GM21390 (cell line): ENCODE measurements around the gene CITED4.
"Not testable (repeated sequence)": the region's sequence is repeated elsewhere in the genome, so short reads cannot be mapped to it uniquely, and the experiment has no call there.

Experiments used
- ATAC-seq: cut with Tn5 transposase; IDR thresholded peaks from one replicate; pipeline ENCODE4 v1.9.1; 2021; ENCODE audit not compliant: unreplicated experiment

The CITED4 gene, protein sequence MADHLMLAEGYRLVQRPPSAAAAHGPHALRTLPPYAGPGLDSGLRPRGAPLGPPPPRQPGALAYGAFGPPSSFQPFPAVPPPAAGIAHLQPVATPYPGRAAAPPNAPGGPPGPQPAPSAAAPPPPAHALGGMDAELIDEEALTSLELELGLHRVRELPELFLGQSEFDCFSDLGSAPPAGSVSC

GRCh38 chr1:40862008-40862863 is at the start of gene CITED4:
Gene CITED4, minus strand, starts transcription at chr1:40862363. Its CDS starts 236 bp downstream, at chr1:40862127.
- ATAC-seq = peak; percentile 93

- ATAC-seq = no peak
Observed at GRCh38 chr1:40911105-40911504, 48.9 kb upstream of the CITED4 start.

- ATAC-seq = no peak
Observed at GRCh38 chr1:40909281-40909680, 47.1 kb upstream of the CITED4 start.

- no peak for ATAC-seq
Observed at GRCh38 chr1:40908350-40908749, 46.2 kb upstream of the CITED4 start.

GRCh38 chr1:40907899-40908298 is 45.7 kb upstream of the CITED4 start:
- ATAC-seq = no peak

- ATAC-seq = no peak
Observed at GRCh38 chr1:40906781-40907400, 44.7 kb upstream of the CITED4 start.

- ATAC-seq = no peak
Observed at GRCh38 chr1:40905061-40905460, 42.9 kb upstream of the CITED4 start.

GRCh38 chr1:40903106-40903505 is 40.9 kb upstream of the CITED4 start:
- ATAC-seq = no peak

GRCh38 chr1:40901886-40902852 is 40.0 kb upstream of the CITED4 start:
- ATAC-seq = no peak

DNA sequence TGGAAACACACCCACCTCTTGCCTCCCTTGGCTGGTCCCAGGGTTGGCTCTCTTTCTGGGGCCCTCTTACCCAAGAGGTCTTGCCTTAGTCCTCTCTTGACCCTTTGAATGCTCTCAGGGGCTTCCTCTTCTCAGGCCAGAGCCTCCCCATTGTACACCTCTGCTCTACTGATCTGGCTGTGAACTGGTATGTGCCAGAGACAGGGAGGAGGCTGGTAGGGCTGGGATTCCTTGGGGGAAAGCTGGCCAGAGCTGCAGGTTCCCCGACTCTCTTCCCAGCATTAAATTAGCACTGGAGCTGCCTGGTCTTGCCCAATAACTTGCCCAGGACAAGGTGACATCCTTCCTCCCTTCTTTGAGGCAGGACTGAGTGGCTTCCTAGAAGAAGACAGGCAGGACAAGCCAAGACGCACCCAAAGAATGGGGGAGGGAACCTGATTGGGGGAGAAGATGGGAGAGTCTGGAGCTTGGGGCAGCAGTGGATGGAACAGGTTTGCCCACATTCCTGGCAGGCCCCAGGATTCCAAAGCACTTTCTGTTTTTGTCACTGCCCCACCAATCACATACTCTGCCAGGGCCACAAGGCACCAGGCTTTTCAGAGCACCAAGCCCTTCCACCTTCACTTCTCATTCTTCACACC is 37.2 kb upstream of the CITED4 start:
- no peak for ATAC-seq

- no peak for ATAC-seq
Observed at GRCh38 chr1:40898431-40898901, 36.3 kb upstream of the CITED4 start.

DNA sequence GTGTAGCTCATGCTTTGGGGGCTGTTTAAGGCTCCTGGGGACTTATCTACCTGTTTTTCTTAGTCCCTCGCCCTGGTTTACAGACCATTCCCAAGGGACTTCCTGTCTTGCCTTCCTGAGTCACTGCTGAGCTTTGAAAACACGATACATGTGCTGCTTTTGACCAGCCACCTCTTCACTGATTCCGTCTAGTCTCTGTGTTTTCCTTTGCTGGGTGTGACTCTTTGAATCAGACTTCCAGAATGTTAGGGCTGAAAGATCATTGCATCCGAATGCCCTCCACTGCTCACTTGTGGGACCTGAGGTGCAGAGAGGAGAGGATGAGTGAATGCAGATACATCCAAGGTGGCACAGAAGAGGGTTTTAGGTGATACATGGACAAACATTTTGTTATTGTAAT is 35.4 kb upstream of the CITED4 start:
- no peak for ATAC-seq

GRCh38 chr1:40896482-40896881 is 34.3 kb upstream of the CITED4 start:
- no peak for ATAC-seq

- ATAC-seq = no peak
Observed at GRCh38 chr1:40895601-40896000, 33.4 kb upstream of the CITED4 start.

- not testable (repeated sequence) for ATAC-seq
Observed at GRCh38 chr1:40894858-40895257, 32.7 kb upstream of the CITED4 start.

DNA sequence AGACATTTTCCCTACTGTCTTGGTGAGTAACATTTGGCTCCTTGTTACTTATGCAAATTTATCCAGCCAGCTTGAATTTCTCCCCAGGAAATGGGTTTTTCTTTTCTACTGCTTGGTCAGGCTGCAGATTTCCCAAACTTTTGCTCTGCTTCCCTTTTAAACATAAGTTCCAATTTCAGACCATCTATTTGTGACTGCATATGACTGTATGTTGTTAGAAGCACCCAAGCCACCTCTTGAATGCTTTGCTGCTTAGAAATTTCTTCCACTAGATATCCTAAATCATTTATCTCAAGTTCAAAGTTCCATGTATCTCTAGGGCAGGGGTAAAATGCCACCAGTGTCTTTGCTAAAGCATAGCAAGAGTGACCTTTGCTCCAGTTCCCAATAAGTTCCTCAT is 32.3 kb upstream of the CITED4 start:
- no peak for ATAC-seq

DNA sequence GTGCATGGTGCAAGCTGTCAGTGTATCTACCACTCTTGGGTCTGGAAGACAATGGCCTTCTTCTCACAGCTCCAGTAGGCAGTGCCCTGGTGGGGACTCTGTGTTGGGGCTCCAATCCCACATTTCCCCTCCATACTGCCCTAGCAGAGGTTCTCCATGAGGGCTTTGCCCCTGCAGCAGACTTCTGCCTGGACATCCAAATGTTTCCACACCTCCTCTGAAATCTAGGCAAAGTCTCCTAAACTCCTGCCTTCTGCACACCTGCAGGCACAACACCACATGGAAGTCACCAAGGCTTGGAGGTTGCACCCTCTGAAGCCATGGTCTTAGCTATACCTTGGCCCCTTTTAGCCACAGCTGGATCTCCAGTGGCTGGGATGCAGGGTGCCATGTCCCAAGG is 31.8 kb upstream of the CITED4 start:
- no peak for ATAC-seq

GRCh38 chr1:40892354-40892753 is 30.2 kb upstream of the CITED4 start:
- ATAC-seq = no peak

DNA sequence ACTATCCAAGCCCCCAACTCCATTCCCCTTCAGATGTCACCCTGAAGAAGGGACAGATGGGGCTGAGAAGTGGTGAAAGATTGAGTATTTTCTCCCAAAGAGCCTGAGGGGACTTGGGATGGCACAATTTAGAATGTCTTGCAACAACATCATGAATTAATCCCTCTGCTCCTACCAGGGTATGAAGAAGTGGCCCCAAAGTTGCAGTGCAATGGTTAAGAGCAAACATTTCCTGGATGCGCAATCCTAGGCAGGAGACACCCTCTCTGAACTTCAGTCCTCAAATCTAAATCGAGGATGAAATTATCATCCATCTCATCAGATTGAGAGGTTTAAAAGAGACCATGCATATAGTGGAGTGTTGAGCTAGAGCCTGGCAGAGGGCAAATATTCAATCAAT is 28.6 kb upstream of the CITED4 start:
- no peak for ATAC-seq

GRCh38 chr1:40887652-40888051 is 25.5 kb upstream of the CITED4 start:
- no peak for ATAC-seq
